Skeletal muscle tissue (tissue), 4 donors: Measurements from ENCODE around the gene RGL4. TPM values are rescaled to one million over a fixed set of nuclear protein-coding genes. Genes with fewer than 3 reads are reported as not detected.
A peak's percentile ranks its signal among the peaks of the same experiment; 100 is the strongest.

ENCODE experiments used
- H3K27ac ChIP-seq: one replicate; pipeline ENCODE4 v1.7.0; 2013; ENCODE audit warnings: mild to moderate bottlenecking, low read depth, low read length, inconsistent platforms
- H3K27me3 ChIP-seq, 3 donors: one replicate each; pipeline ENCODE4 v1.7.0; 2013; ENCODE audit warnings: low read length in 3 of 3; ENCODE audit not compliant: control insufficient read depth in 3 of 3, insufficient read depth in 3 of 3
- H3K36me3 ChIP-seq, 3 donors: one replicate each; pipeline ENCODE4 v1.7.0; 2013; ENCODE audit warnings: low read length in 3 of 3; ENCODE audit not compliant: control insufficient read depth in 3 of 3, insufficient read depth in 3 of 3
- H3K4me1 ChIP-seq, 3 donors: one replicate each; pipeline ENCODE4 v1.7.0; 2013; ENCODE audit warnings: low read length in 3 of 3, mild to moderate bottlenecking in 3 of 3; ENCODE audit not compliant: control insufficient read depth in 3 of 3, insufficient read depth in 3 of 3
- H3K4me3 ChIP-seq, 3 donors: one replicate each; pipeline ENCODE4 v1.7.0; 2013; ENCODE audit warnings: low read length in 3 of 3
- H3K9ac ChIP-seq, 3 donors: one replicate each; pipeline ENCODE4 v1.7.0; 2013; ENCODE audit warnings: low read length in 3 of 3, mild to moderate bottlenecking in 3 of 3, moderate library complexity in 2 of 3, low read depth in 1 of 3
- H3K9me3 ChIP-seq, 3 donors: one replicate each; pipeline ENCODE4 v1.7.0; 2013; ENCODE audit warnings: low read length in 3 of 3; ENCODE audit not compliant: control insufficient read depth in 3 of 3
- total RNA-seq: library from RNA; depleted of rRNA; stranded (reverse); fragments of >200 nt; gene quantifications from one replicate; pipeline ENCODE4 v1.2.3, GENCODE V29; 2014
- donor health status: Osteomylitis.

Gene RGL4
- total RNA-seq, 1 donor from 2014 or later = 0.52 TPM

- Histone ChIP-seq H3K27me3 (no peaks in the 10 kb centered on the region), H3K4me3 (peak overlapping the region; percentile 20 to 41 (median 24)), H3K27ac (peak overlapping the region; percentile 75), H3K4me1 (peaks cover 22 to 62% (median 52%) of the 10 kb centered on the region in 3 donors), H3K36me3 (peaks cover 7 to 24% (median 7%) of the 10 kb centered on the region in 3 donors), H3K9ac (peak overlapping the region in 2 of 3 donors; percentile 52 to 61), H3K9me3 (no peaks in the 10 kb centered on the region)
Observed at GRCh38 chr22:23686416-23687024, 4.3 kb upstream of the RGL4 start.

DNA sequence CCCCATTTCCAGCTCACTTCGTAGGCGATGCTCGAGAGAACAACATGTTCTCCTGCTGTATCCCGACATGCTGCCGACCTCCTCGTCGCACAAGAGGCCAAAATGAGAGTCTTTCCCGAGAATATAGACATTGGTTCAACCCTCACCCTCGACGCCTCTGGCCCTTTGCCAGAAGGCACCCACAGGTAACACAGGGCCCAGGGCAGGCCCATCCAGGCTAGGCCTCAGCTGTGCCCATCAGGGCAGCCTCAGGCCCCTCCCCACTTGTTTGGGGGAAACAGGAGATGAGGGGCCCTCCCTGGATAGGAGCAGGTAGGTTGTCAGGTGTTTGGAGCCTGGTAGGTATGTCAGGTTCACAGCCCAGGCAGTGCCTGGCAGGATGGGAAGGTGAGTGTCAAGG lies 2.7 kb upstream of the RGL4 start:
- Histone ChIP-seq H3K4me3 (no peak overlapping the region), H3K27me3 (no peaks in the 10 kb centered on the region), H3K4me1 (peaks cover 27 to 60% (median 48%) of the 10 kb centered on the region in 3 donors), H3K36me3 (peaks cover 7 to 23% (median 8%) of the 10 kb centered on the region in 3 donors), H3K9me3 (no peaks in the 10 kb centered on the region), H3K9ac (no peak overlapping the region), H3K27ac (no peak overlapping the region)

DNA sequence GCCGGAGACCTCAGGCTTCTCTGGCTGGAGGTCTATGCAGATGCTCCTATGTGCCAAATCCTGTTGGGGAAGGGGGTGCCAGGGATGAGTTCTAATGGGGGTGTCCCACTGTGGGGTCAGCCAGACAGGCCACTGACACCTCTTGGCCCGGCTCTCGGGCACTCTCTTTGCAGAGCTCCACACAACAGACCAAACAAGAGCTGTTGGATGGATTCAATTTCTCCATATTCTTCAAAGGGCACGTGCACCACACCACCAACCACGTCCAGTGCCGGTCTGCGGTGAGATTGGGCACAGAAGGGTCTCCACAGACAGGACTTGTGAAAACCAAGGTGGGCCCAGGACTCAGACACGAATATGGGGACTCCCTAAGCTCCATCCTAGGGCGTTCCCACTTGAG lies 2.2 kb upstream of the RGL4 start:
- no peak overlapping the region for H3K4me3 ChIP-seq
- no peak overlapping the region for H3K27ac ChIP-seq
- no peak overlapping the region for H3K9ac ChIP-seq
- H3K36me3 ChIP-seq = peaks cover 10 to 21% (median 12%) of the 10 kb centered on the region in 3 donors
- H3K27me3 ChIP-seq = no peaks in the 10 kb centered on the region
- H3K4me1 ChIP-seq = peaks cover 30 to 60% (median 50%) of the 10 kb centered on the region in 3 donors
- H3K9me3 ChIP-seq = no peaks in the 10 kb centered on the region

DNA sequence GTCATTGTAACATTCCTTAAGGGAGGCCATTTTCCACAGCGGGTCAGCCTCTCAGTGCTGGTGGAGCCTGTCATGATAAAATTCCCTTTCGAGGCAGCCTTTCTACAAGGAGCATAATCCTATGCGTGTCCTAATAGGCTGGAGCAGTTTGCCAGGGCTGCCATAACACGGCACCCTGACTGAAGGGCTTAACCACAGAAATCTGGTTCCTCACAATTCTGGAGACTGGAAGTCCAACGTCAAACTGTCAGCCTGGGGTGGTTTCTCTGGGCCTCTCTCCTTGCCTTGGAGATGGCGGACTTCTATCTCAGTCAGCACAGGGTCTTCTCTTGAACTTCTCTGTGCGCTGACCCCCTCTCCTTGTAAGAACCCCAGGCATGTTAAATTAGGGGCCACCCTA lies 1.4 kb upstream of the RGL4 start:
- no peaks in the 10 kb centered on the region for H3K9me3 ChIP-seq
- H3K4me1 ChIP-seq = peaks cover 30 to 54% (median 46%) of the 10 kb centered on the region in 3 donors
- H3K27ac ChIP-seq = no peak overlapping the region
- H3K36me3 ChIP-seq = peaks cover 16 to 24% (median 20%) of the 10 kb centered on the region in 3 donors
- no peak overlapping the region for H3K9ac ChIP-seq
- H3K4me3 ChIP-seq = no peak overlapping the region
- no peaks in the 10 kb centered on the region for H3K27me3 ChIP-seq

GRCh38 chr22:23691748-23692423 lies 1.1 kb downstream of the RGL4 start:
- H3K27ac ChIP-seq = no peak overlapping the region
- peaks cover 26 to 35% (median 28%) of the 10 kb centered on the region in 3 donors for H3K36me3 ChIP-seq
- peaks cover 13 to 29% (median 22%) of the 10 kb centered on the region in 3 donors for H3K4me1 ChIP-seq

DNA sequence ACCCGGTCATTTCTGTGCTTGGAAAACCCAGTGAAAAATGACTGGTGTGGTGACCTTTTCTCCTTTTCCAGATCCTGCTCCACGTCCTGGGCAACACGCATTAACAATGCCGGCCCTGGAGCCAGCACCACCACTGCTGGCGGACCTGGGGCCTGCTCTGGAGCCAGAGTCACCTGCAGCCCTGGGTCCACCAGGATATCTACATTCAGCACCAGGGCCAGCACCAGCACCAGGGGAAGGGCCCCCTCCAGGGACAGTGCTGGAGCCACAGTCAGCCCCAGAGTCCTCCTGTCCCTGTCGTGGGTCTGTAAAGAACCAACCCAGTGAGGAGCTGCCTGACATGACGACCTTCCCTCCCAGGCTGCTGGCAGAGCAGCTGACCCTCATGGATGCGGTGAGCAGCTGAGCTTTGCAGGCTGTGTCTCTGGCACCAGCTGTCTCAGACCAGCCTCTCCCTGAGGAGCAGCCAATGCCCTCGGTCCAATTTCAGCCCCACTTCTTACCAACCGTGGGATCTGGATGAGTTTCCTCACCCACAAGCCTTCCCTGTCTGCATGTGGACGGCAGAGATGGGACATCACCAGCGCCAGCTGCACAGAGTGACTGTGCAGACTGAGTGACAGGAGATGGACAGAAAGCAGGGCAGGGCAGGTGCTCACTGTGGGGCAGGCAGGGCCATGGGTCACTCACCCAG lies 1.9 kb downstream of the RGL4 start:
- H3K9ac ChIP-seq = peak overlapping the region in 1 of 3 donors; percentile 25
- H3K27me3 ChIP-seq = no peaks in the 10 kb centered on the region
- peaks cover 26 to 35% (median 28%) of the 10 kb centered on the region in 3 donors for H3K36me3 ChIP-seq
- H3K4me3 ChIP-seq = no peak overlapping the region
- no peak overlapping the region for H3K27ac ChIP-seq
- H3K4me1 ChIP-seq = peaks cover 9 to 24% (median 14%) of the 10 kb centered on the region in 3 donors
- H3K9me3 ChIP-seq = no peaks in the 10 kb centered on the region

More at GRCh38 chr22:23691748-23692423, 1.1 kb downstream of the RGL4 start:
- Histone ChIP-seq H3K9me3 (no peaks in the 10 kb centered on the region), H3K9ac (no peak overlapping the region), H3K4me3 (no peak overlapping the region), H3K27me3 (no peaks in the 10 kb centered on the region)

GRCh38 chr22:23693979-23694680 lies 3.3 kb downstream of the RGL4 start:
- Histone ChIP-seq H3K27me3 (no peaks in the 10 kb centered on the region), H3K4me1 (peaks cover 9 to 19% (median 10%) of the 10 kb centered on the region in 3 donors), H3K9ac (no peak overlapping the region), H3K4me3 (no peak overlapping the region), H3K27ac (no peak overlapping the region), H3K36me3 (peaks cover 30 to 34% (median 32%) of the 10 kb centered on the region in 3 donors), H3K9me3 (no peaks in the 10 kb centered on the region)

DNA sequence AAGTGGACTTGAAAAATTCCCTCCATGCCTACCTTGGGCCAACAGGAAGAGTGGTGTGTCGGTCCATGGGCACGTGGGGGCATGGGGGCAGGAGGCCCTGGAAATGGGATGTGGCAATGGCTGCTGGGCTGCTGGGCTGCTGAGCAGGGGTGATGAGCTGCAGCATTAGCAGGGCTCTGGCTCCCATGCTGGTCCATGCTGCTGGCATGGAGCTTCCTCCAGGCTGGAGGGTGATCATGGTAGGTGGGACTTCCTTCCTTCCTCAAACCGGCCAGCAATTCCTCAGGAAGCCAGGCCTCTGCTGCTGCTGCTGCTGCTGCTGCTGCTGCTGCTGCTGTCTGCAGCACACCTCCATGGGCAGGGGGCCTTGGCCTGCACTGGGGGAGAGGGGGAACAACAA lies 4.3 kb downstream of the RGL4 start:
- no peak overlapping the region for H3K27ac ChIP-seq
- peaks cover 32 to 35% (median 33%) of the 10 kb centered on the region in 3 donors for H3K36me3 ChIP-seq
- H3K9ac ChIP-seq = no peak overlapping the region

GRCh38 chr22:23695571-23696325 lies 4.9 kb downstream of the RGL4 start:
- H3K9me3 ChIP-seq = no peaks in the 10 kb centered on the region
- H3K4me1 ChIP-seq = peaks cover 9 to 15% (median 10%) of the 10 kb centered on the region in 3 donors
- H3K27ac ChIP-seq = no peak overlapping the region
- H3K36me3 ChIP-seq = peaks cover 32 to 39% (median 34%) of the 10 kb centered on the region in 3 donors
- no peaks in the 10 kb centered on the region for H3K27me3 ChIP-seq
- H3K9ac ChIP-seq = no peak overlapping the region
- no peak overlapping the region for H3K4me3 ChIP-seq

More for the DNA sequence above, 4.3 kb downstream of the RGL4 start:
- H3K4me1 ChIP-seq = peaks cover 9 to 15% (median 10%) of the 10 kb centered on the region in 3 donors
- H3K4me3 ChIP-seq = no peak overlapping the region
- H3K9me3 ChIP-seq = no peaks in the 10 kb centered on the region
- no peaks in the 10 kb centered on the region for H3K27me3 ChIP-seq
